Stimulated activated CD8-positive, alpha-beta memory T cell treated with anti-CD3 and anti-CD28 coated beads, Interleukin-12 subunit alpha, Interleukin-12 subunit beta, amount 100 ng/mL, for 4 hours (primary cell): ENCODE measurements around the gene NFS1.

ENCODE experiments used
- DNase-seq: peaks from one replicate; pipeline ENCODE4 v3.0.0-alpha.2; 2020; ENCODE audit warnings: low read depth

NFS1 gene

DNA sequence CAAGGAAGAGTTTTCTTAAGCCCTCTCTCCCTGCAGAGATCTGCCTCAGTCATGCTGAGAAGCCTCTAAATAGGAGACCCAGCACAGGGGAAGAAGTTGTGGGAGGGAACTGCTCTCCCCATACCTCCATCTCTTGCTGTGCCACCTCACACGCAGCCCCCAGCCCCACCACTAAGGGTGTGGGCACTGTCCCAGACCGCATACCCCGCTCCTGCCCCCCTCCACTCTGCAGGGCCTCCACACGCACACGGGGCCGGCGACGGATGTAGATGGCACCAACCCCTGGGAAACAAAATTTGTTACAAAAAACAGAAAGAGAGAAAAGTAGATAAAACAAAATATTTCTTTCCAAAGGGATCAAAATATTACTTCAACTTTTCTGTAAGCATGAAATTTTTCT lies 24.2 kb downstream of the NFS1 start:
- no peak for DNase-seq

DNA sequence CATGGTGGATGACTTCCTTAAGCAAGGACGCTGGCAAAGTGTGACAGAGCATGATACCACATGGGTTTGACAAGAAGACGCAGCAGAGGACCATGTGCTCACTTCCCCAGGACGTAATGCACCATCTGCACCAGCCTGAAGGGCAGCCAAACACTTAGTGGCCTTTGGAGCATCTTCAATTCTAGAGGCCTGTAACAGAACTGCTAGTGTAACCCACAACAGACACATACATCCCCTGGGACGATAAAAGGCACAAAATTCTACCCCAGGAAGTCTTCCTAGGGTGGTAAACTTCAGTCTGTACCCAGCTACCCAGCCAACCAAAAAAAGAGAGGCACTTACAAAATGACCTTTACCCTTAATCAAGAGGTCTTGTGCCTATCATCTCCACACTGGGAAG lies 25.3 kb downstream of the NFS1 start:
- no peak for DNase-seq

DNA sequence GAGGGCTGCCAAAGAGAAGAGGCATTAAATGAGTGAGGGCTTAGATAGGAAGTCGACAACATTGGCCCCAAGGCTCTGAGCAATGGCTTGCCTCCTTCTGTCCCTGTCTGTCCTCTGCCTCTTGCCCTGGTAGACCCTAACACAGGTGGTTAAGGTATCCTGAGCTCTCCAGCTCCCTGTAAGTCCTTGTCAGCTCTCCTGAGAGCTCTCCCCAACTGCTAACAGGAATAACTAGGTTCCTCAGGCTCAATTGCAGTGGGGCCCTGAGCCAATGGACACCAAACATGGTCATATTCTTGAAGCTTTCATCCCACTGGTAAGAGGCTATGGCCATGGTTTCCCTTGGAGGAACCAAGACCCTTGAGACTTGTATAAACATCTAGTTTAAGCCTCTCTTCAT lies 29.5 kb downstream of the NFS1 start:
- no peak for DNase-seq

DNA sequence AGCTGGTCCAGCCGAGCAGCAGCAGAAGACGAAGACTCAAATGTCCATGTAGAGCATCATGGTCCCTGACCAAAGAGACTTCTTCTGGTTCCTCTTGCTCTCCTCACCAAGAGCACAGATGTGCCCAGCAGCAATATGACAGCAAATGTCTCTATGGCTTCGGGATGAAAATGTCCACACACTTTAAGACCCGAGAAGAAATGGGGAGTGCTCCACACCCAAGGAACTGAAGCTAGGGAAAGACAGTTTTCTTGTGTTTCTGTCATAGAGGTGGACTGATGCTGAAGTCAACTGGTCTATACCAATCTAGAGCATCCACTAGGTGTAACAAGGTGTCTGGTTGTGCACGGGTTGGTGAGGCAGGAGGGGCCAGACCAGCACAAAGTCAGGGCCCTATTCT lies 29.9 kb downstream of the NFS1 start:
- no peak for DNase-seq

DNA sequence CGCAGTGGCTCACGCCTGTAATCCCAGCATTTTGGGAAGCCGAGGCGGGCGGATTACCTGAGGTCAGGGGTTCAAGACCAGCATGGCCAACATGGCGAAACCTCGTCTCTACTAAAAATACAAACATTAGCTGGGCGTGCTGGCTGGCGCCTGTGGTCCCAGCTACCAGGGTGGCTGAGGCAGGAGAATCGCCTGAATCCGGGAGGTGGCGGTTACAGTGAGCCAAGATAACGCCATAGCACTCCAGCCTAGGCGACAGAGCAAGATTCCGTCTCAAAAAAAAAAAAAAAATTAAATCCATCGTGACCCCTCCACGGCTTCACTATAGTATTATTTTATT lies 33.2 kb downstream of the NFS1 start:
- no peak for DNase-seq

DNA sequence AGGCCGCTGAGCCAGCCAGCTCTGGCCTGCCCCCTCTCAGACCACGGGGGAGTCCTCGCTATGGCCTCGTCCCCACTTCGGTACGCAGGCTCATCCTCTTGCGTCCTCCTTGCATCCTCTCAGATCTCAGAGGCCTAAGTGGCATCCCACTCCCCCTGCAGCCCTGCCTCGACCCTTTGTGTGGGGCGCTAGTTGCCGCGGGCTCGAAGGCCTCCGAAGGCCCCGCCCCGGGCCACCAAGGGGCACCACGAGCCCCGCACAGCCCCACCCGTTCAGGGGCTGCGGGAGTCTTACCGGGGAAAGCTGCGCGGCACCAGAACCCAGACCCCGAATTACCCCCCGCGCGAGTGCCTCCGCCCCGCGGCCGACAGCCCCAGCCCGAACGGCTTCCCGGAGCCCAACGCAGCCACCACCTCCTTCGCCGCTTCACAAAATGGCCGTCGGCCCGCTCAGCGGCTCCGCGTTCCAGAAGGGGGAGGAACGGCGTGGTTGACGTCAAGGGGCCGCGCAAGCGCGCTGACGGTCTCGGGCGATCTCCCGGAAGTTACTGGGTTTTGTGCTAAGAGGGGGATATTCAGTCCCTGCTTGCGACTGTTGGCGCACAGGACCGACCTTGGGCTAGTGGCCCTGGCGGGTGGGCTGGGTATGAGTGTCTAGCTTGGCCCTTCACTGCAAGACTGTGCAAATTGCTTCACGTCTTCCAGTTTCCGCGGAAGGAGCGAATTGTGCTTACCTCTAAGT lies 34.5 kb downstream of the NFS1 start, which contains the start of the genes CPNE1 and RBM12:
Gene CPNE1, minus strand, starts transcription at position 435 of the 741 bp plus-strand sequence. CDS start 31,977 bp downstream, outside the sequence.
Gene RBM12, minus strand, starts transcription at position 435 of the 741 bp plus-strand sequence. CDS start 9,578 bp downstream, outside the sequence.
- DNase-seq, result peak; percentile 89

DNA sequence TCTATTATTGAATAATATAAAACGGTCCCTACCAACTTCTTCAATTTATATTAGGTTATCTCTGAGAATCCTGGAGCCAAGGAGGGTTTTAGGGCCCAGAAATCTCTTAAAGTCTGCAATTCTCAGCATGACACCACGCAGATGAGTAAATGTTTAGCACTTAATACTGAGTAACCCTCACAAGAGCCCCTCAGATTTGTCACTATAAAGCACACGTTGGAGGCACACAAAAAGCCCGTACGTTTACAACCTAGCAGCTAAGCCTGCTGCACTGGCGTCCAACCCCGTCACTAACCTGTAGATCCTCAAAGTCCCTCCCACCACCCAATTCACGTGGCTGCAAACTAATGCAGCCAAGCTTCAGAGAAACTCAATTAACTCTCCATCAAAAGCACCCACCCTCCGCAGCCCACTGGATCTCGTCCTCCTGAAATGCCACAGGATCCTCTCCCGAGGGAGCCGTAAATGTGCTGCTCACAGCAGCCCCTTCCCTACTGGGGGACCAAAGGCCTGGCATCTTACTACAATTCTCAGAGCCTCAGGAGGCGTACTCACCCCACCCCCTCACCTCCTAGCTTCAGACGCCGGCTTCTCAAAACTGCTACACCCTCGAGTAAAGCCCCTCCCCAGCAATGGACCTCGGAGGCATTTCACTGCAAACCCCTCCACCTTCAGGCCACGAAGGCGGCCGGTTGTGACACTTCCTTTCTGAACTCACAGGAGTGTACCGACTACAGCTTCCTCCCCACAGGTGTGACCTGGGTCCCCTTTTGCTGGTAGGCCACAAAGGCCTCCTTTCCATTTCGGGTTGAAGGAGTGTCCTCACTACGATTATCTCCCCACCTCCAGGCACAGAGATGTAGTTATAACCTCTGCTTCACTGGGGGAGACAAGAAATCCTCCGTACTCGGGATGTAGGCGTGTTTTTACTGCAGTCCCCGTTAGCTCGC lies 35.4 kb downstream of the NFS1 start:
- peak; percentile 29 for DNase-seq

DNA sequence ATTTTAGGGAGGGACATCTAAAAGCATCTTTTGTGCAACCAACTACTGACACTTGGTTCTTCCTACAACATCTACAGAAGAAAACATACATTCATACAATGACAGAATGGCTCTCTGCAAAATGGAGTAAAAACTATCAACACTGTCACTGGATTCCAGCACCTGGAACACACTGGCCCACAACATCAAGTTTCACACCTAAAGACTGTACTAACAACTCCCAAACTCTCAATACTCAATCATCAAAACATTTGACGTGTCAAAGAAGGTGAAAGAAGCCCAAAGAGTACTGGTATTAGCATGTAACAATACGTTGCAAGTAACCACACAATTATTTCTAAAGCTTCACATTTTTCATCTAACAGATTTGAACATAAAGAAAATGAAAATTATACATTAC lies 36.6 kb downstream of the NFS1 start:
- DNase-seq, result no peak

DNA sequence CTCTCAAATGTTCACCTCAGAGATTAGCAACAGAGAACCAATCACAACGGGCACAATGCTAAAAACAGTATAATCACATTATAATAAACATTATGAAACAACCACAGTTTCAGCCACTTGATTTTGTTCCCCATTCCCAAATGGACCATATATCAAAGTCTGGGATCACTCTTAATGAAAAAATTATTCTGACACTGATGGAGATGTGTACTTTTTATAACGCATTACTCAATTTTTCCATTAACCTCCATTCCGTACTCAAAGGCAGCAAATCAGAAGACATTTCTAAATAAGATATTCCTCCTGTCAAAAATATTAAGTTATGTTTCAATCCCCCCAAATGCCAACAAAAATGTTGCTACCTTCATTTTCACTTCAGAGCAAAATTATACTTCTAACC lies 37.2 kb downstream of the NFS1 start:
- DNase-seq, result no peak

DNA sequence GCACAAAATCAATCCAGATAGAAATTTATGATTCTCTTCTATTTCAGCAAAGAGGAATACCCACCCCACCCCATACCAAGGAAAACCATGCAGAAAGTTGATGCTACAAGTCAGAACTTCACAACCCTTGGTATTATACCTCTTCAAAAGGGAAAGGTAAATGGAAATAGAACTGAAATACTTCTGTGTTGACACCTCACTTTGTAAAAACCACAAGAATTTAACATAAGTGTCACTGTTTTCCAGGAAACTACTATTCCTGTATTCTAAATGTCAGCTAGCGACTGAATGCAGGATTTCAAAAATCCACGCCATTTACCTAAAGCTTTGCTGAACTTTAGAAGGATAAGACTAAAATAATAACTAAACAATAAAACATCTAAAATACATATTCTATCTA lies 38.1 kb downstream of the NFS1 start:
- no peak for DNase-seq

DNA sequence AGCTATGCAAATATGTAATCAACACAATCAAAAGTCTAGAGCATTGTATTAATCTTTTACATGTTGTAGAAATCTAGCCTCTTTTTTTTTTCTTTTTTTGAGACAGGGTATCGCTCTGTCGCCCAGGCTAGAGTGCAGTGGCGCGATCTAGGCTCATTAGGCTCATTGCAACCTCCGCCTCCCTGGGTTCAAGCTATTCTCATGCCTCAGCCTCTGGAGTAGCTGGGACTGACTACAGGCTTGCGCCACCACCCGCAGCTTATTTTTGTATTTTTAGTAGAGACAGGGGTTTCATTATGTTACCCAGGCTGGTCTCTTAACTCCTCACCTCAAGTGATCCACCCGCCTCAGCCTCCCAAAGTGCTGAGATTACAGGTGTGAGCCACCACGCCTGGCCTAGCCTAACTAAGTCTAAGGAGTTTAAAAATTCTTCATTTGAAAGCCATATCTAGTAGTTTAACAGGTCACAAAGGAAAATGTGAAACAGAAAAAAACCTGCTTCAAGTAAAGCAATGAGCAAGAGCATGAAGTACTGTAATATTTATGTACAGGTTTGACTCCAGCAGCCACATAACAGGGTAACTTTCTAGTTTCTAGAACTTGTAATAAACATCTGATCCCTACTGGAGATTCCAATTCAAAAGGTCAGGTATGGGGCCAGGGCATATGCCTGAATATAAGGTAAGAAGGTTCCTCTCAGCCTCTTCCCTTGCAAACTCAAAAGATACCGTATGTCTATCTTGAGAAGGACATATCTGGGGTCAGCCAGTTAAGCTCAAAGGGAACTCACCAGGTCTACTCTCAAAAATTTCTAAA lies 38.8 kb downstream of the NFS1 start:
- DNase-seq, result no peak

DNA sequence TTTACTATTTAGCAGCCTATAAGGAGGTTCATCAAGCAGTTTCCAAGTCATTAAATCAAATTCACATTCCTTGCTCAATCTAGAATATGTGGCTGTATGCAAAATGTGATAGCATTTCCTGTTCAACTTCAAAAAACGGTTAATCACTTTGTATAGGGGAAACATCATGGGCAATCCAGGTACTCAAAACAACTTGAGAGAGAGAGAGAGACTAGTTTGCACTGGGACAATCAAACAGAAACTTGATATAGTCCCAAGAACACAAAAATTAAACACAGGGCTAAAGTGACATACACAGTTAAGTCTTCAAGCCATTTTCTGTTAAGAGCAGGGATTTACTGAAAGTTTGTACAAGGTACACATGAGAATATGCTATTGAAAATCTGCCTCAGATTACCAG lies 41.9 kb downstream of the NFS1 start:
- no peak for DNase-seq

DNA sequence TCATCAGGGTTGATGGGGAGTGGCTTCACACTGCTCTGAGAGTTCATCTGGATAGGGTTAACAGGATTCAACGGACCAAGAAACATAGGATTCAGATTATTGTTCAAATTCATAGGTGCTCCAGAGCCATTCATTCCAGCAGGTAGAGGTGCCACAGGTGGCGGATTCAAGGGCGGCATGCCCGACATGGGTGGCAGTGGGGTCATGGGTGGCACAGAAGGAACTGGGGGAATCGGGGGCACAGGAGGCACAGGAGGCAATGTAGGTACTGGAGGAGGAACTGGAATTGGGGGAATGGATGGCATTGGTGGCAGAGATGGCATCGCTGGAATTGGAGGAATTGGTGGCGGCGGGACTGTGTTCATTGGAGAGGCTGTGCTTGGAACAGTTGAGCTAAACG lies 44.7 kb downstream of the NFS1 start:
- no peak for DNase-seq

DNA sequence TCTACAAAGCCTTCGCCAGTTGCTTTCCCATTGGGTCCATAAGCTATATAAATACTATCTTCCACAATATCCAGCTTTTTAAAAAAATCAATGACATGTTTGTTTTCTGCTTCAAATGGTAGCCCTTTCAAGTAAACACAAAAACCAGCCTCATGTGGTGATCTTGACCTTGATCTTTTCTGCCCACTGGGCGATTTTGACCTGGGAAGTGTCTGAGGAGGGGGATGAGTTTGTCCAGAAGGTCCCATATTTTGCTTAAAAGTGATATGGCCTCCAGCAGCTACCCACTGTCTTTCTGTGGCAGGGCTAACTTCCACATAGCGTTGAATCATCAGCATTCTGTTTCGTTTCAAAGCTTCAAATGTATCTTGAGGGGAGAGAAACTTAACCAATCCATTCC lies 45.3 kb downstream of the NFS1 start:
- no peak for DNase-seq

DNA sequence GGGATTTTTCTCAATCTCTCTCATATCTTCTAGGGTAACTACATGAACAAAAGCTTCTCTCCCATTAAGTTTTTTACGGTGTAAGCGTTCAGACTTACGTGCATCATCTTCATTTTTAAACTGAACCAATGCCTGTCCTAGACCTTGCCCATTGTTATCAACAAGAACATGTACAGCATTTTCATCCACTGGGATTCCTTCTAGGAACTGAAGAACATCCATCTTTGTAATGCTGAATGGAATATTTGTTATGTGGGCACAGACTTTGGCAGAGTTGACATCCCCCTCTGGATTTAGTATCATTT lies 45.8 kb downstream of the NFS1 start:
- DNase-seq, result no peak

DNA sequence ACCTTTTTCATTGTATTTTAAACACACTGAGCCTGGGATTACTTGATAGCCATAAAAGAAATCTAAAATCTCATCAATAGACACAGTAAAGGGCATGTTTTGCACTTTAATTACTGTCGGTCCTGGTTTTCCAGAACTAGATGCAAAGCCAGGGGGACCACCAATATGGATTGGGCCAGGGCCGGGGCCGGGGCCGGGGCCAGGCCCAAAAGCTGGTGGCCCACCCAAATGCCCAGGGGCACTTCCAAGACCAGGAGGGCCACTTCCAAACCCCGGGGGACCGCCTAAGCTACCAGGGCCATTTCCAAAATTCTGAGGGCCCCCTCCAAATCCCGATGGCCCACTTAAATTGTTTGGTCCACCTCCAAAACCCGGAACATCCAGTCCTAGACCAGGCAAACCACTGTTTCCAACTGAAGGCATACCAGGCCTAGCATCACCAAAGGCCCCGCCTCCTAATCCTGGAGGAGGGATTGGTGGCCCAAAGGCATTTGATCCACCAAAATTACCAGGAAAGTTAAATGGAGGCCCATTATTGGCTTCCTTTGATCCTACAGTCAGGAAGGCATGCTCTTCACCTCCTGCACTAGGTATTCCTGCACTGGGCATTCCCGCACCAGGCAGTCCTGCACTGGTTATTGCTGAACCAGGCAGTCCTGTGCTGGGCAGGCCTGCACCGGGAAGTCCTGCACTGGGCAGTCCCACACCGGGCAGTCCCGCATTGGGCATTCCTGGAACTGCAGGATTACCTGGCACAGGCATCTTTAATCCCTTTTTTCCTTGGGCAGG lies 46.3 kb downstream of the NFS1 start:
- DNase-seq, result no peak

DNA sequence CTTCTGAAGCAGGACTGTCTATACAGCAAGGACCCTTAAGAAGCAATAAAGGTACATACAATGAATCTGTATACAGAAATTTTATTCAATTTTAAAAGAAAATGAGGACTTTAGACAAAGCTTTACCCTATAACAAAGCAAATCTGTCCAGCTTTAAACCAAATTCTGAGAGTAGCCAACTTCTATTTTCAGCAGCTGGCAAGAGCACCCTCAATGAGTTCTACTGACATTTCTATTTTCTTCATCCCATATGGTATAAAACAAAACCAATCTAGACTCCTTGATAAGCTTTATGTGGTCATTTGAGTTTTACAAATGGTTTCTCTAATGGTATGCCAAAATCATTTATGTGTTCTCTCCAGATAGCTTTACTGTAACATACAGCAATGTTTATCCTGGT lies 47.2 kb downstream of the NFS1 start:
- no peak for DNase-seq

DNA sequence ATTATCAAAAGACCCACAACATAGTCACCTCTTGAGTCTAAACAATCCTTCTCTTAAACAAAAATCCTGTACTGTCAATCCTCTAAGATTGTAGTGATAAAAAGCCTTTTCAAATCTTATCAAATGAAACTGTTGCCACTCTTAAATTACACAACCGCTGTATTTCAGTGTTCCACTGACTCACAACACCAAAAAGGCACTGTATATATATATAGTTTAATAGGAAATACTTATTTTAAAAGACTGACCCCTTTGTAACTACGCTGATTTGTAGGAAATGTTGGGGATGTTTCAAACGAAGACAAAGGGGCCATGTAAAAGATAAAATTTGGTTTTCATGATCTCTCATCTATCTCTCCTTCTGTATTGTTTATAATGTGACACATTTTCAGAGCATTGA lies 48.5 kb downstream of the NFS1 start:
- no peak for DNase-seq

DNA sequence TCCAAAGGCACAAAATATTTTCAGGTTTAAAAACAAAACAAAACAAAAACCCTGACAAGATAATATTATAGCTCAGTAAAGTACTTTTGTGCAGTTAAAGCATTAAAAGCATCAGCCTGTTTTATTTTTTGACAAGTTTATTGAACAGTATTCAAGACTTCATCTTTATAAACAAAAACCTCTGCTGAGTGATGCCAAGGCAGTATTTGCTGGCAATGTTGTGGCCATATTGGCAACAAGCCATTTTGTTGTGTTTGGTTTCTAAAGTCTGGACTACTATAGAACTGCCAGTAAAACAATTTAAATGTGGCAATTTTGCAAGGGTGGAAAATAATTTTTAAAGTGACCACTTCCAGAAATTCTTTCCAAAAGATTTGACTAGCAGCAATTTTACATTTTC lies 50.3 kb downstream of the NFS1 start:
- no peak for DNase-seq

DNA sequence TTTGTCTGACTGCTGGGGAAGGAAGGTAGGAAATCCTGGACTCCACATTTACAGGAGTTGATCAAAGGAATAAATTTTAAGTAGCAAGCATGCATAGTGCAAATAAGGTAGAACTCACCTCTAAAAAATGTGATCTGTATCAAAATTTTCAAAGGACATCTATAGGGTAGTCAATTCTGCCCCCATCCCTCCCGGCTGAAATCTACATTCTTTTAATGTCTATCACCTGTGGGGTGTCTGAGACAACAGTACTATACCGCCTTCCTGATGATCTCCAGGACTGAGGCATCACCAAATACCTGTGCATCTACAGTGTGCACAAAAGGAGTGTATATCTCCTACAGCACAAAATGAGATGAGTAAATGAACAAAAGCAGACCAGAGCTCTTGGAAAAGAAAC lies 54.3 kb downstream of the NFS1 start:
- DNase-seq, result no peak

DNA sequence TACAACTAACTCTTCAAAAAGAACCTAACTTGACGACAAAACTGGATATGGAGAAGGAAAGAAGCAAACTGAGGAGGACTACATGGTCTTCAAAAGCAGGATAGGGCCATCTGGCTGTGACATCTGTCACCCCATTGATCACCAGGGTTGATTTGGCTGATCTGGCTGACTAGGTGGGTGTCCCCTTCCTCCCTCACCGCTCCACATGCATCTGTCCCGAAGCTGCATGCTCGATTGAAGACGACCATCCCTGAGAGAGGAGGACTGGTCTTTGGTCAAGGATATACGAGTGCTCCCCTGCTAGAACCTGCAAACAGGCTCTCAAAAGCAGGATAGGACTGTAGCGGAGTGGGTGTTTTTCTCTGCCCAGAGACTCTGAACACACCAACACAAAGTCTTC lies 56.1 kb downstream of the NFS1 start:
- no peak for DNase-seq

DNA sequence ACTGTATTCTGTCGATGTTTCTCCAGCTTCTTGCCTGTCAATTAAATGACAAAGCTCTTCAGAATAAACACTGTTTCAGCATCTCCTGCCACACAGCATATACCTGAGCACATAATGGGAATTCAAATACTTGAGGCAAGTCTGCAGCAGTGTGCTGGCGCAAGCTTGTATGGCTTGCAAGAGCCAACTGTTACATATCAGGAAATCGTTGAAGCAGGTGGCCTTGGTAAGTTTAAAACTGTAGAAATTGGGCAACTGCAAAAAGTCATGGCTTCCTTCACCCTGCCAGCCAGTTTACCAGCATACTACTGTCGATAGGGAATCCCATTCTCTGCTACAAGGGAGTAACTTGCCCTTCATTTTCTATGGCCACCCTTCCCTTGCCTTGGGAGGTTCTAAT lies 57.4 kb downstream of the NFS1 start:
- DNase-seq, result no peak
